ENCODE data around the gene ZBTB9.

ZBTB9 gene

DNA sequence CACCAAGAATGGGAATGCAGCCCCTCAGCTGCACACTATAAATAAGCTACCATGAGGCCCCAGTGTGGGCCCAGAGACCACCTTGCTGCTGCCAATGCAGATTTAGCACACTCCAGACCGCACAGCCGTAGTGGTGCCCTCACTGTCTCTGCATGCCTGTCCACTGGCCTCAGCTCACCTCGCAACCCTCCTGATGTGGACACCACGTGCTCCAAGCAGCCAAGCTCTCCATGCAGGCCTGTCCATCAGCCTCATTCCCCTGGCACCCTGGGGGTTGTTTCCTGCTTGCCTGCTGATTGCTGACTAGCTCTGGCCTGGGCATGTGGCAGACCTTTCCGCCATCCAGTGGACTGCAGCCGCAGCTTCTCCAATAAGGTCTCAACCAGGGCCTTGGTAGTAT, 36.2 kb downstream of the ZBTB9 start:
- DNase-seq = no peak
- no peak overlapping the region for H3K27ac ChIP-seq

DNA sequence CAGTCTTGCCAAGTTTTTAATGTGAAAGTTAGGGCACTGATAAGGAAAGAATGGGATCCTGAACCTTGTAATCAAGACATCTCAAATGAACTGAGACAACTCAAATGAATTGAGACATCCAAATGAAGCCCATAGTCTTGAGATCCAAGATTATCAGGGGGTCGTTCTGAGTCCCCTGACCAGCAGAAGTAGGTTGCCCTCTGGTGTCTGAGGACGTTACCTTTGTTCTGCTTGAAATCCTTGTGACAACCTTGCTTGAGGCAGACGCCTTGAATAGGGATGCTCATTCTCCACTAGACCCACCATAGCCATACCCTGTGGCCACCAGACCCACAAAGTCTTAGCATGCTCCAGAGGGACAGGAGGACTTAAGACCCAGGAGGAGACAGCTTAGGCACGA, 37.7 kb downstream of the ZBTB9 start:
- no peaks in the 10 kb centered on the region for H3K9me3 ChIP-seq (ENCODE audit: severe bottlenecking)
- no peaks in the 10 kb centered on the region for H3K27me3 ChIP-seq (ENCODE audit: insufficient read depth, low read depth, severe bottlenecking)
- H3K36me3 ChIP-seq = no peaks in the 10 kb centered on the region
- TF ChIP-seq CTCF (IDR thresholded peaks at IDR 0.05; ENCODE audit: low read depth, low read length) = peak; percentile 54; the same call in 1 of the 2 replicates
- H3K27ac ChIP-seq = no peak overlapping the region
- DNase-seq = peak; percentile 44
- H3K4me3 ChIP-seq (ENCODE audit: low read depth, low read length) = no peak overlapping the region

More for the DNA sequence above, 36.2 kb downstream of the ZBTB9 start:
- no peaks in the 10 kb centered on the region for H3K36me3 ChIP-seq
- TF ChIP-seq CTCF (IDR thresholded peaks at IDR 0.05; ENCODE audit: low read depth, low read length) = no peak
- no peak overlapping the region for H3K4me3 ChIP-seq (ENCODE audit: low read depth, low read length)
- H3K27me3 ChIP-seq (ENCODE audit: insufficient read depth, low read depth, severe bottlenecking) = no peaks in the 10 kb centered on the region
- peaks cover 3% of the 10 kb centered on the region for H3K9me3 ChIP-seq (ENCODE audit: severe bottlenecking)

- no peak for TF ChIP-seq CTCF (IDR thresholded peaks at IDR 0.05; ENCODE audit: low read depth, low read length)
- no peak for DNase-seq
- no peak overlapping the region for H3K4me3 ChIP-seq (ENCODE audit: low read depth, low read length)
- H3K9me3 ChIP-seq (ENCODE audit: severe bottlenecking) = no peaks in the 10 kb centered on the region
- H3K27ac ChIP-seq = no peak overlapping the region
- no peaks in the 10 kb centered on the region for H3K36me3 ChIP-seq
- H3K27me3 ChIP-seq (ENCODE audit: insufficient read depth, low read depth, severe bottlenecking) = no peaks in the 10 kb centered on the region
Measured at GRCh38 chr6:33497157-33497556, 42.8 kb downstream of the ZBTB9 start.

- H3K36me3 ChIP-seq = no peaks in the 10 kb centered on the region
- no peaks in the 10 kb centered on the region for H3K27me3 ChIP-seq (ENCODE audit: insufficient read depth, low read depth, severe bottlenecking)
- H3K9me3 ChIP-seq (ENCODE audit: severe bottlenecking) = peaks cover 15% of the 10 kb centered on the region
- no peak overlapping the region for H3K4me3 ChIP-seq (ENCODE audit: low read depth, low read length)
- no peak for DNase-seq
- H3K27ac ChIP-seq = no peak overlapping the region
- no peak for TF ChIP-seq CTCF (IDR thresholded peaks at IDR 0.05; ENCODE audit: low read depth, low read length)
Measured at GRCh38 chr6:33502486-33502885, 48.1 kb downstream of the ZBTB9 start.

DNA sequence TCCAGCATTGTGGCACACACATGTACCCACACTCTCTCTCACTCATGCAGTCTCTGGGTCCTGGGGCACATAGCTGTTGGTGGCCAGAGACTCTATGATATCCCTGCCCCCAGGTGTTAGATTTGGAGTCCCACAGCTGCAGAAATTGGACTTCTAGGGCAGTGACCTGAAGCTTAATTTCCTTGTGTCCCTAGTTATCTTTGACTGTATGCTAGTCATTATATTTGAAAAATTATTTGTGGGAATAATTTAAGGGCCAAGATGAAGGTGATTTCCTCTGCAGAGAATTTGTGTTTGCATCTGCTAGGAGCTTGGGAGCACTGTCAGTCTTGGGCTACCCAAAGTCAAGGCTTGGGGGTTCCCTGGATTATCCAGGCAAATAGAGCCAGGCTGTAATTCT, 50.1 kb downstream of the ZBTB9 start:
- Histone ChIP-seq H3K9me3 (ENCODE audit: severe bottlenecking) (peaks cover 15% of the 10 kb centered on the region), H3K27me3 (ENCODE audit: insufficient read depth, low read depth, severe bottlenecking) (no peaks in the 10 kb centered on the region), H3K4me3 (ENCODE audit: low read depth, low read length) (no peak overlapping the region), H3K36me3 (no peaks in the 10 kb centered on the region), H3K27ac (no peak overlapping the region)
- no peak for DNase-seq
- no peak for TF ChIP-seq CTCF (IDR thresholded peaks at IDR 0.05; ENCODE audit: low read depth, low read length)

GRCh38 chr6:33505548-33506370, 51.4 kb downstream of the ZBTB9 start:
- no peak overlapping the region for H3K4me3 ChIP-seq (ENCODE audit: low read depth, low read length)
- no peak for DNase-seq
- no peak for TF ChIP-seq CTCF (IDR thresholded peaks at IDR 0.05; ENCODE audit: low read depth, low read length)
- H3K27me3 ChIP-seq (ENCODE audit: insufficient read depth, low read depth, severe bottlenecking) = no peaks in the 10 kb centered on the region
- no peak overlapping the region for H3K27ac ChIP-seq
- H3K9me3 ChIP-seq (ENCODE audit: severe bottlenecking) = peaks cover 15% of the 10 kb centered on the region
- no peaks in the 10 kb centered on the region for H3K36me3 ChIP-seq
